ENCODE results near the gene CLEC18B.
A peak's percentile ranks its signal among the peaks of the same experiment; 100 is the strongest.
"Not testable (repeated sequence)": the region's sequence is repeated elsewhere in the genome, so short reads cannot be mapped to it uniquely, and the experiment has no call there.

The CLEC18B gene

DNA sequence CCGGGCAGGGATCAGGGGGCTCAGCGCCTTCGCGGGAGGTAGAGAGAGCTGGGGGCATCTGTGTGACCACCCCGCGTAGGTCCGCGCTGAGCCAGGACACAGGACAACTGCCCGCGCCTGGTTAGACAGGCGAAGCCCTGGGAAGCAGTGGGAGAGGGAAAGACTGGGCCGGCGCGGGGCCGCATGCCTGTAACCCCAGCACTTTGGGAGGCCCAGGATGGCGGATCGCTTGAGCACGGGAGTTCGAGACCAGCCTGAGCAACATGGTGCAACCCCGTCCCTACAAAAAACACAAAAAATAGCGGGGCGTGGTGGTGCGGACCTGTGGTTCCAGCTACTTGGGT lies 13.9 kb downstream of the CLEC18B start:
- DNase-seq (ENCODE audit: low read depth in 4 of 4, low spot score in 1 of 4) = not testable (repeated sequence)

DNA sequence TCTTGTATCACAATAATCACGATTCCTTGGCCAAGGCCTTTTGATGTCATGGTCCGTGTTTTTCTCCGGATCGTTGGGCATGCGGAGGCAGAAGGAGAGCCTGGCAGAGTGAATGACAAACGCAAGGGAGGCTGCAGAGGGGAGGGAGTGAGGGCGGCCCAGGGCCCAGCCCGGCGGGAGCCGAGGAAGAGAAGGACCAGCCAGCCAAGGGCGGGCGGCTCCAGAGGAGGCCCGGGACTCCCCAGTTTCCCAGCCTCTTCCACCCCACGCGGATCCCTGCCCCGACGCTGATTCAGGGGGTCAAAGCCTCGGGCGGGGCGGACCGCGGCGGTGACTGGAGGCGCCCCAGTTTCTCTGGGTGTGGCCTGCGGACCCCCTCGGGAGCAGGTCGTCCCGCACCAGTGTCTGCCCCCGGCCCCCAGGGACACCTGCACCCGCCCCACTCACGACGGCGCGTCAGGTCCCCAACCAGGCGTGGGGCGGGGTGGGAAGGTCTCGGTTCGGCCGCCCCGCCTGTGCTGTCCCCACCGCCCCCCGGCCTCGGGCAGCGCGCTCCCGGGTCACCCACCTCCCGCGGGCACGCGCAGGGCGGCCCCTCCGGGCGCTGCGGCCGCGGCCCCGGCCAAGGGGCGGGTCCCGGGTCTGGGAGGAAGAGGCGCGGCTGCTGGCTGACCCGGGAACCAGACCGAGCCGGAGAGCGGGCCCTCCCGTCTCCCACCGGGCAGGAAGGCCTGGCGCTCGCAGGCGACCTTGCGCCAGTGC lies 14.5 kb downstream of the CLEC18B start:
- DNase-seq (ENCODE audit: low read depth in 4 of 4, low spot score in 1 of 4) = not testable (repeated sequence)

- DNase-seq (ENCODE audit: low read depth in 4 of 4, low spot score in 1 of 4) = not testable (repeated sequence)
These were observed 16.9 kb downstream of the CLEC18B start for GRCh38 chr16:74404148-74404933.

DNA sequence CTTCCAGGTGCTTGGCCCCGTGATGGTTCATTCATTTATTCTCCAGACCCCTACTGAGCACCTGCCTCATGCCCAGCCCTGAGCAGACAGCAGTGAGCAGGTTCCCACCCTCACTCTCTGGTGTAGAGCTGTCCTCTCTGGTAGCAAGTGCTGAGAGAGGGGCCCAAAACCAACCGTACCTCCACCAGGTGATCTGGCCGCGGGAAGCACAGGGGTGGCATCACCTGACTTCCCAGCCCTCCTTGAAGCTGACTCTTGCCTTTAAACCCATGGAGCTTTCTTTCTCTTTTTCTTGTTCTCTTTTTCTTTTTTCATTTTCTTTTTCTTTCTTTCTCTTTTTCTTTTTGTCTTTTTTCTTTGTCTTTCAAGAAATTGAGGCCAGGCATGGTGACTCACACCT lies 21.0 kb downstream of the CLEC18B start:
- DNase-seq (ENCODE audit: low read depth in 4 of 4, low spot score in 1 of 4) = not testable (repeated sequence)

- not testable (repeated sequence) for DNase-seq (ENCODE audit: low read depth in 4 of 4, low spot score in 1 of 4)
These were observed 22.9 kb downstream of the CLEC18B start for GRCh38 chr16:74398212-74398895.

GRCh38 chr16:74396521-74397017 lies 24.7 kb downstream of the CLEC18B start:
- not testable (repeated sequence) for DNase-seq (ENCODE audit: low read depth in 4 of 4, low spot score in 1 of 4)

GRCh38 chr16:74394604-74395003 lies 26.7 kb downstream of the CLEC18B start:
- not testable (repeated sequence) for DNase-seq (ENCODE audit: low read depth in 4 of 4, low spot score in 1 of 4)

DNA sequence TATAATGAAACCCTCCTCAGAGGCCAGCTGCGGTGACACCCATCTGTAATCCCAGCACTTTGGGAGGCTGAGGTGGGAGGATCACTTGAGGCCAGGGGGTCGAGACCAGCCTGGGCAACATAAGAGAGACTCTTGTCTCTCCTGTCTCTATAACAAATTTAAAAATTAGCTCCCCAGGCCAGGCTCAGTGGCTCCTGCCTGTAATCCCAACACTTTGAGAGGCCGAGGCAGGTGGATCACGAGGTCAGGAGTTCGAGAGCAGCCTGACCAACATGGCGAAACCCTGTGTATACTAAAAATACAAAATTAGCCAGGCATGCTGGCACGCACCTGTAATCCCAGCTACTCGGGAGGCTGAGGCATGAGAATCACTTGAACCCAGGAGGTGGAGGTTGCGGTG lies 27.1 kb downstream of the CLEC18B start:
- DNase-seq (ENCODE audit: low read depth in 4 of 4, low spot score in 1 of 4) = not testable (repeated sequence)

DNA sequence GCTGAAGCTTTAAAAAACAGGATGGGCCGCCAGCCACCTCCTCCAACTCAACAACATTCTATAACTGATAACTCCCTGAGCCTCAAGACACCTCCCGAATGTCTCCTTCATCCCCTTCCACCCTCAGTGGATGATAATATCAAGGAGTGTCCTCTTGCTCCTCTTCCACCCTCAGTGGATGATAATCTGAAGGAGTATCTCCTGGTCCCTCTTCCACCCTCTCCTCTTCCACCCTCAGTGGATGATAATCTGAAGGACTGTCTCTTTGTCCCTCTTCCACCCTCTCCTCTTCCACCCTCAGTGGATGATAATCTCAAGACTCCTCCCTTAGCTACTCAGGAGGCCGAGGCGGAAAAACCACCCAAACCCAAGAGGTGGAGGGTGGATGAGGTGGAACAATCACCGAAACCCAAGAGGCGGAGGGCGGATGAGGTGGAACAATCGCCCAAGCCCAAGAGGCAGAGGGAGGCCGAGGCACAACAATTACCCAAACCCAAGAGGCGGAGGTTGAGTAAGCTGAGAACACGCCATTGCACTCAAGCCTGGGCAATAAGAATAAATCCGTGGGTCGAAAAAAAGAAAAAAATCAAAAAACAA lies 29.7 kb downstream of the CLEC18B start:
- not testable (repeated sequence) for DNase-seq (ENCODE audit: low read depth in 4 of 4, low spot score in 1 of 4)

DNA sequence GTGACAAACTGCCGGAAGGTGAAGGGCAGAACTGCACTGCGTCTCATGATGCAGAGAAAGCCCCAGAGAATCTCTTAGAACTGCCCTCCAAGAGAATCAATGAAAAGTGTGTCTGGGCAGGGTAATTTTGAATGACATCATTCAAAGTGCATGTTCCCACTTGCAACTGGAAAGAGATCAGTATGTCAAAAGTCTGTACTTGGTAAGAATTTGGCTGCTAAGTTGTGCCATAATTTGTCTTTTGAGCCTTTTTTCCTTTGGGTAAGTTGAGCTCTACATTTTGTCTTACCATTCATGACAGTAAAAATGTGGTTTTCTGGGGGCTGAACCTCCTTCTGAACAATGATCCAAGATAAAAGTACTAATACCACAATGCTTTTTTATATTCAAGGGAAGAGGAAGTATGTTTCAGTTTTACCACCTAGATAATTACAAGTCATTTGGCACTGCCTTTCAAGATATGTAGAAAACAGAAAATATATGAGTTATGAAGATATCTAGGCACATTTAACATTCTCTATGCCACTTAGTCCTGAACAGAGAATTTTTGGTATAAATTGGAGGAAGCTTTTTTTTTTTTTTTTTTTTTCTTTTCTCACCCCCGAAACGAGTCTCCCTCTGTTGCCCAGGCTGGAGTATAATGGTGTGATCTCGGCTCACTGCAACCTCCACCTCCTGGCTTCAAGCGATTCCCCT lies 38.8 kb downstream of the CLEC18B start:
- not testable (repeated sequence) for DNase-seq (ENCODE audit: low read depth in 4 of 4, low spot score in 1 of 4)

- not testable (repeated sequence) for DNase-seq (ENCODE audit: low read depth in 4 of 4, low spot score in 1 of 4)
These were observed 47.5 kb downstream of the CLEC18B start for GRCh38 chr16:74373847-74374184.

DNA sequence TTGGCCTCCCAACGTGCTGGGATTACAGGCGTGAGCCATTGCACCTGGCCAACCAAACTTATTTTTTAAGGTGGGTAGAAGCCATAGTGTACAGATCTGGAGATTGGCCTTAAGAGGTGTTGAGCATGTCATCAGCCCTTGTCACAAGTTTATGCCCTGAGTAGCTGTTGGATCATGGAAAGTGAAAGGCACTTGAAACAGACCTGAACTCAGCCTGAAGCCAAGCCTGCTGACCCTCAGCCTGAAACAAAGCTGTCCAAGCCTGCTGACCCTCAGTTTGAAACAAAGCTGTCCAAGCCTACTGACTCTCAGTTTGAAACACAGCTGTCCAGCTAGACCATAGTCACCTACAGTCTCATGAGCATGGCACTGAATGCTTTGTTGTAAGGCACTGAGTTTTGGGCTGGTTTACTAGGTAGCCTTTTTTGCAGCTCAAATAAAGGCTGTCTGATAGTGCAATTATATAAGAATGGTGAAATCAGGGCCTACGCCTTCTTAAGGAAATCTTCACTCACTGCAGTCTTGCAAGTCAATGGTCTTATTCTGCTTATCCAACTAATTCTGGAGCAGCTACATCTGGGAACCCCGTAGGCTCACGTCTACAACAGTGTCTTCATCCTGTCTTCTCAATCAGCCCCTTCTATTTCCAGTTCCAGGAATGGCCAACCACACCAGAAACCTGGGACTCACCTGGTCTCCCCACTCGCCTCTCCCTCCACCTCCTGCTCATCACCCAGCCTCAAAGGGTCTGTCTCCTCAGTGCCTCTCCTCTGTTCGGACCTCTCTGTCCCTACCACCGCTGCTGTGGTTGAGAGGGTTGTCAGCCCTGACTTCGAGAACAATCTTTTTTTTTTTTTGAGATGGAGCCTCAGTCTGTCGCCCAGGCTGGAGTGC lies 48.1 kb downstream of the CLEC18B start:
- no peak for DNase-seq (ENCODE audit: low read depth in 4 of 4, low spot score in 1 of 4)

- no peak for DNase-seq (ENCODE audit: low read depth in 4 of 4, low spot score in 1 of 4)
These were observed 48.9 kb downstream of the CLEC18B start for GRCh38 chr16:74372369-74372768.

DNA sequence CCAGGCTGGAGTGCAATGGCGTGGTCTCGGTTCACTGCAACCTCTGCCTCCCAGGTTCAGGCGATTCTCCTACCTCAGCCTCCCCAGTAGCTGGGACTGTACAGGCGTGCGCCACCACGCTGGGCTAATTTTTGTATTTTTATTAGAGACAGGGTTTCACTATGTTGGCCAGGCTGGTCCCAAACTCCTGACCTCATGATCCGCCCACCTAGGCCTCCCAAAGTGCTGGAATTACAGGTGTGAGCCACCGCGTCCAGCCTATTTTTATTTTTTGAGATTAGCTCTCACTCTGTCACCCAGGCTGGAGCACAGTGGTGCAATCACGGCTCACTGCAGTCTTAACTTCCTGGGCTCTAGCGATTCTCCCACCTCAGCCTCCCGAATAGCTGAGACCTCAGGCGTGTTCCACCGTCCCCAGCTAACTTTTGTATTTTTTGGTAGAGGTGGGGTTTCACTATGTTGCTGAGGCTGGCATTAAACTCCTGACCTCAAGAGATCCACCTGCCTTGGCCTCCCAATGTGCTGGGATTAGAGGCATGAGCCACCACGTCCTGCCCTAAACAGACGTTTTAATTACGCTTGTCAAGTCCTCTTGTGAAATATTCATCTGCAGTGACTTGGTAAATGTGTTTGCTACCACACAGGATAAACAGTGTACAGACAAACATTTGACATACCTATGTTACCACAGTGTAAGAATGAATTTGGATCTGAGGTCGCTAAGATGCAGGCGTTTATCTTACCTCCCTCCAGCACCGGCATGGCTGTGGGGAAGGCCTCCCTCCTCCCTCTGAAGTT lies 50.7 kb downstream of the CLEC18B start:
- not testable (repeated sequence) for DNase-seq (ENCODE audit: low read depth in 4 of 4, low spot score in 1 of 4)

GRCh38 chr16:74368002-74368911 lies 53.0 kb downstream of the CLEC18B start:
- DNase-seq (ENCODE audit: low read depth in 4 of 4, low spot score in 1 of 4) = peak; percentile 87 to 98 (median 96)

DNA sequence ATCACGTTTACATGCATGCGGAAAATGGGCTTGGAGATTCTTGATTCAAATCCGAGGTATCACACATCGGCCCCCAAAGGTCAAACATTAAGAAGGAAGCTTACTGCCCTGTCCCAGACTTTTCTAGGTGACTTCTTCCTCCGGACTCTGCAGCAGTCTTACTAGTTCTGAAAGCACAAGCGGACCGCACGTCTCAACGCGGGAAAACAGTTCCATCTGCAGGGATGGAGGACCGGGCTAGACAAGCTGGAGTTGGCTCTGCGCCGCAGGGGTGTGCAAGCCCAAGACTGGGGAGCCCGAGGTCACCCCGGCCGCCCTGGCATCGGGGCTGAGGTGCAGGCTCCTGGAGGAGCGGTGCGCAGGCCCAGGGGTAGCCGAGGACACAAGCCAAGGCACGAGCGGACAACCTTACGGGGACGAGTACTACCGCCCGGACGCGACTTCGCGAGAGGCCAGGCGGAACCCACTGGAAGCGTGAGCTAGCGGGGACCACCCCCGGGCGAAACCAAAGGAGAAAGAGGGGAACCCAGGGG lies 53.7 kb downstream of the CLEC18B start:
- DNase-seq (ENCODE audit: low read depth in 4 of 4, low spot score in 1 of 4) = peak in 2 of 4 experiments; percentile 2 to 14

All from stimulated activated CD4-positive, alpha-beta T cell treated with anti-CD3 and anti-CD28 coated beads, Interleukin-1b, Interleukin-23, amount 100 ng/mL, for 24 hours (primary cell).